ENCODE measurements around the gene ERCC8.

- TF ChIP-seq REST (IDR thresholded peaks at IDR 0.05), result no peak
- TF ChIP-seq CTCF (IDR thresholded peaks at IDR 0.05; ENCODE audit: low read depth, low read length, missing input control), result no peak
- no peak for TF ChIP-seq EGR1 (IDR thresholded peaks at IDR 0.05; ENCODE audit: low read depth in 2 of 2)
- TF ChIP-seq TAF1 (conservative IDR thresholded peaks at IDR 0.05), result no peak
- TF ChIP-seq ZBTB33 (IDR thresholded peaks at IDR 0.05), result no peak
- no peak for TF ChIP-seq MAX (IDR thresholded peaks at IDR 0.05)
- TF ChIP-seq YY1 (IDR thresholded peaks at IDR 0.05), result no peak
- no peak for TF ChIP-seq GABPA (IDR thresholded peaks at IDR 0.05 in 1 of 2, conservative IDR thresholded peaks at IDR 0.05 in 1 of 2)
- no peak for TF ChIP-seq RAD21 (IDR thresholded peaks at IDR 0.05)
- TF ChIP-seq ATF3 (IDR thresholded peaks at IDR 0.05), result no peak
- TF ChIP-seq JUND (IDR thresholded peaks at IDR 0.05), result no peak
- TF ChIP-seq SP1 (IDR thresholded peaks at IDR 0.05), result no peak
- TF ChIP-seq HNF4A (conservative IDR thresholded peaks at IDR 0.05), result no peak
These were observed 118.2 kb downstream of the ERCC8 start for GRCh38 chr5:60826653-60827052.

Measured in liver (tissue), 3 donors.